Measurements from ENCODE around the gene ASIC5.

The ASIC5 gene

DNA sequence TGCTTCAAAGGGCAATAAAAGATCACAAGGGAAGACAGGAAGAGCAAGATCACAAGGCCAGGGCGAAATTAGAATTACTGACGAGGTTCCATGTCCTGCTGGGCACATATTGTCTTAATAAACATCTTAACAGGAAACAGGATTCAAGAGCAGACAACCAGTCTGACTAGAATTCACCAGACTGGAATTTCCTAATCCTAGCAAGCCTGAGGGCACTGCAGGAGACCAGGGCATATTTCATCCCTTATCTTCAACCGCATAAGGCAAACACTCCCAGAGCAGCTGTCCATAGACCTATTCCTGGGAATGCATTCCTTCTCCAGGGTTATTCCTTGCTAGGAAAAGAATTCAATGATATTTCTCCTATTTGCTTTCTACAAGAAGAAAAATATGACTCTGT is 25.0 kb upstream of the ASIC5 start:
- peak; percentile 15 for DNase-seq (ENCODE audit: low read depth)
- TF ChIP-seq CTCF (IDR thresholded peaks at IDR 0.05; ENCODE audit: low read length, missing control alignments): no peak
- no peak overlapping the region for H3K4me3 ChIP-seq (replicated peaks; ENCODE audit: low read depth, low read length)

GRCh38 chr4:155889946-155890345 is 23.9 kb upstream of the ASIC5 start:
- no peak overlapping the region for H3K4me3 ChIP-seq (replicated peaks; ENCODE audit: low read depth, low read length)

DNA sequence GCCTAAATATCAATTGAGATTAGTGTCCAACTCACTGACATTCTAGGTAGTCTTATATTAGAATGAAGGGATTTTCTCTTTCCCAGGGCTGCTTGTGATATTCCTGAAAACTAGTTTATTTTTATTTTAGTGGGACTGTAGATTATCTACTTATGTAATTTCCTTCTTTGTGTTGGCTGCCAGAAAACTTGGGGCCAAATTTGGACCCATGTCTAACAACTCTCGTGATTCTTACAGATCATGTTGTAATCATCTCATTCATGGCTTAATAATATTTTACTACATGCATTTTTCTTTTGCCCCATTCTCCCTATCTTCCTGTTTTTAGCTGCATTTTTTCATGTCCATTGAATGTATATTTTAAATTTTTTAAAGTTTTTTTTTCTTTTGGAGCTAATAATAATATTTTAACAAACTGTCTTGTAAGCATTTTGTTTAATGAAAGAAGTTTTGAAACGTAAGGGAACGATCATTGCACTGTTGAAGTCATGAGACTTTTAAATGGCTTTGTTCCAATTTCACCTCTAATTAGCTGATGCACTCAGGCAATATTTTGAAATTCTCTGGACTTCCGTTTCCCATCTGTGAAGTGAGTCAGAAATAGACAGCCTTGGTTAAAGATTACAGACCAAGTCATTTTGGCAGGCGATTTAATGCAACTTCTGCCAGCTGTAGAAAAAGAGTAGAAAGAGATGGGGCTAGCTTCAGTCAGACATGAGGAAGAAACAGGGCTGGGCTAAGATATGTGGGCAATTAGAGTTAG is 23.1 kb upstream of the ASIC5 start:
- DNase-seq (ENCODE audit: low read depth): peak; percentile 96
- no peak for TF ChIP-seq CTCF (IDR thresholded peaks at IDR 0.05; ENCODE audit: low read length, missing control alignments)
- H3K4me3 ChIP-seq (replicated peaks; ENCODE audit: low read depth, low read length): no peak overlapping the region

More at GRCh38 chr4:155889946-155890345, 23.9 kb upstream of the ASIC5 start:
- no peak for TF ChIP-seq CTCF (IDR thresholded peaks at IDR 0.05; ENCODE audit: low read length, missing control alignments)
- no peak for DNase-seq (ENCODE audit: low read depth)

DNA sequence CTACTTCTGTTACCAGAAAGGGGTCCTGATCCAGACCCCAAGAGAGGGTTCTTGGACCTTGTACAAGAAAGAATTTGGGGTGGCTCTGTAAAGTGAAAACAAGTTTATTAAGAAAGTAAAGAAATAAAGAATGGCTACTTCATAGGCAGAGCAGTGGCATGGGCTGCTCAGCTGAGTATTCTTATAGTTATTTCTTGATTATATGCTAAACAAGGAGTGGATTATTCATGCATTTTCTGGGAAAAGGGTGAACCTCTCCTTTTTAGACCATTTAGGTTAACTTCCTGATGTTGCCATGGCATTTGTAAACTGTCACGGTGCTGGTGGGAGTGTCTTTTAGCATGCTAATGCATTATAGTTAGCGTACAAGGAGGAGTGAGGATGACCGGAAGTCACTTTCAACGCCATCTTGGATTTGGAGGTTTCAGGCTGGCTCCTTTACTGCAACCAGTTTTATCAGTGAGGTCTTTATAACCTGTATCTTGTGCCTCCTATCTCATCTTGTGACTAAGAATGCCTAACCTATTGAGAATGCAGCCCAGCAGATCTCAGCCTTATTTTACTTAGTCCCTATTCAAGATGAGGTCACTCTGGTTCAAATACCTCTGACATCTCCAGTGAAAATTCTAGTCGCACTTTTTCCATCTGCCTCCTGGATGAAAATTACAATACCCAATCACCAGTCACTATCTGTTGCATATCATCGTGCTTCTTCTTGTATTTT is 21.9 kb upstream of the ASIC5 start:
- no peak for DNase-seq (ENCODE audit: low read depth)
- H3K4me3 ChIP-seq (replicated peaks; ENCODE audit: low read depth, low read length): no peak overlapping the region
- TF ChIP-seq CTCF (IDR thresholded peaks at IDR 0.05; ENCODE audit: low read length, missing control alignments): no peak

DNA sequence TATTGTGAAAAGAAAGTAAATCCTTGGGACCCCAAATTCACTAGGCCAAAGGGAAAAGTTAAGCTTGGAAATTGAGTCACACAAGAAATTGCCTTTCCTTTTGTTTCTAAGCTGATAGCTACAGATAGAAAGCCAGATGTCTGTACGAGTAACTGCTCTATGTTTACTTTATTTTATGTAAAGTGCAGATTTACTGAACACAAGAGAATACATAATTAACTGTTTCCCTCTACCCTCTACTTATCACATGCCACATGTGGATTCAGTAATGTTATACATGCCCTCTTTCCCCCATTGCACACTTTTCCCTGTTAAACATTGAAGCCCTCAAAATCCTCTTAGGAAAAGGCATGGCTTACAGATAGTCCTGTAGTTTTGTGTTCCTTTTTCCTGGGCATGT is 21.0 kb upstream of the ASIC5 start:
- TF ChIP-seq CTCF (IDR thresholded peaks at IDR 0.05; ENCODE audit: low read length, missing control alignments): no peak
- no peak for DNase-seq (ENCODE audit: low read depth)
- no peak overlapping the region for H3K4me3 ChIP-seq (replicated peaks; ENCODE audit: low read depth, low read length)

GRCh38 chr4:155885666-155886065 is 19.6 kb upstream of the ASIC5 start:
- DNase-seq (ENCODE audit: low read depth): no peak
- TF ChIP-seq CTCF (IDR thresholded peaks at IDR 0.05; ENCODE audit: low read length, missing control alignments): no peak
- no peak overlapping the region for H3K4me3 ChIP-seq (replicated peaks; ENCODE audit: low read depth, low read length)
